ENCODE data around the gene ITIH5. TPM values are rescaled to one million over a fixed set of nuclear protein-coding genes. Genes with fewer than 3 reads are reported as not detected.
A peak's percentile ranks its signal among the peaks of the same experiment; 100 is the strongest.

The ITIH5 gene
- total and polyA plus RNA-seq, 4 donors = 0.88 to 68.5 (median 6.4) TPM

GRCh38 chr10:7547206-7547605 lies 119.6 kb downstream of the ITIH5 start:
- DNase-seq (no peak), ATAC-seq (ENCODE audit: insufficient read depth, low FRiP score) (no peak)
- no peaks in the 10 kb centered on the region for H3K36me3 ChIP-seq (ENCODE audit: control insufficient read depth in 4 of 4, insufficient read depth in 4 of 4, low read length in 4 of 4)
- H3K9me3 ChIP-seq (ENCODE audit: control insufficient read depth in 4 of 4, insufficient read depth in 3 of 4, low read length in 3 of 4) = no peaks in the 10 kb centered on the region
- 87 to 96% methylated on average over 7 of the region's 7 CpGs for WGBS, 2 donors
- no peak for TF ChIP-seq CTCF (IDR thresholded peaks at IDR 0.05; ENCODE audit: control extremely low read depth, extremely low read depth)
- H3K4me3 ChIP-seq = no peak overlapping the region
- H3K4me1 ChIP-seq (ENCODE audit: control insufficient read depth in 5 of 5, insufficient read depth in 5 of 5, low read length in 5 of 5) = peaks cover 0 to 38% (median 13%) of the 10 kb centered on the region in 5 donors
- H3K27ac ChIP-seq (ENCODE audit: low read depth in 1 of 2, low read length in 1 of 2) = no peak overlapping the region
- H3K9ac ChIP-seq (ENCODE audit: insufficient read depth in 1 of 2, low read length in 2 of 2) = no peak overlapping the region
- H3K27me3 ChIP-seq (ENCODE audit: control insufficient read depth in 3 of 3, insufficient read depth in 3 of 3, low read length in 2 of 3) = no peaks in the 10 kb centered on the region

GRCh38 chr10:7546385-7546967 lies 120.3 kb downstream of the ITIH5 start:
- no peaks in the 10 kb centered on the region for H3K9me3 ChIP-seq (ENCODE audit: control insufficient read depth in 4 of 4, insufficient read depth in 3 of 4, low read length in 3 of 4)
- H3K4me3 ChIP-seq = no peak overlapping the region
- TF ChIP-seq CTCF (IDR thresholded peaks at IDR 0.05; ENCODE audit: control extremely low read depth, extremely low read depth) = no peak
- peaks cover 0 to 38% (median 5%) of the 10 kb centered on the region in 5 donors for H3K4me1 ChIP-seq (ENCODE audit: control insufficient read depth in 5 of 5, insufficient read depth in 5 of 5, low read length in 5 of 5)
- 89 to 90% methylated on average over 10 of the region's 10 CpGs for WGBS, 2 donors
- no peak for ATAC-seq (ENCODE audit: insufficient read depth, low FRiP score)
- peak in 1 of 3 donors; percentile 31 for DNase-seq
- H3K36me3 ChIP-seq (ENCODE audit: control insufficient read depth in 4 of 4, insufficient read depth in 4 of 4, low read length in 4 of 4) = no peaks in the 10 kb centered on the region
- no peak overlapping the region for H3K27ac ChIP-seq (ENCODE audit: low read depth in 1 of 2, low read length in 1 of 2)
- no peaks in the 10 kb centered on the region for H3K27me3 ChIP-seq (ENCODE audit: control insufficient read depth in 3 of 3, insufficient read depth in 3 of 3, low read length in 2 of 3)
- no peak overlapping the region for H3K9ac ChIP-seq (ENCODE audit: insufficient read depth in 1 of 2, low read length in 2 of 2)

- 66 to 79% methylated on average over 4 of the region's 4 CpGs for WGBS, 2 donors
These were observed 121.0 kb downstream of the ITIH5 start for GRCh38 chr10:7545792-7546191.

More at GRCh38 chr10:7545792-7546191, 121.0 kb downstream of the ITIH5 start:
- no peaks in the 10 kb centered on the region for H3K27me3 ChIP-seq (ENCODE audit: control insufficient read depth in 3 of 3, insufficient read depth in 3 of 3, low read length in 2 of 3)
- ATAC-seq (ENCODE audit: insufficient read depth, low FRiP score) (no peak), DNase-seq (peak in 1 of 3 donors; percentile 16)
- H3K9me3 ChIP-seq (ENCODE audit: control insufficient read depth in 4 of 4, insufficient read depth in 3 of 4, low read length in 3 of 4) = no peaks in the 10 kb centered on the region
- H3K36me3 ChIP-seq (ENCODE audit: control insufficient read depth in 4 of 4, insufficient read depth in 4 of 4, low read length in 4 of 4) = no peaks in the 10 kb centered on the region
- no peak overlapping the region for H3K9ac ChIP-seq (ENCODE audit: insufficient read depth in 1 of 2, low read length in 2 of 2)
- no peak overlapping the region for H3K27ac ChIP-seq (ENCODE audit: low read depth in 1 of 2, low read length in 1 of 2)
- no peak for TF ChIP-seq CTCF (IDR thresholded peaks at IDR 0.05; ENCODE audit: control extremely low read depth, extremely low read depth)
- H3K4me3 ChIP-seq = no peak overlapping the region
- H3K4me1 ChIP-seq (ENCODE audit: control insufficient read depth in 5 of 5, insufficient read depth in 5 of 5, low read length in 5 of 5) = peaks cover 0 to 42% (median 5%) of the 10 kb centered on the region in 5 donors

All from lung (tissue), 12 donors.